GM12878 (cell line): ENCODE measurements around the gene FABP1.

Experiments
- ATF2 ChIP-seq: IDR thresholded peaks from 2 replicates; pipeline ENCODE4 v1.6.1; 2012; ENCODE audit warnings: low read length, inconsistent platforms
- CTCF ChIP-seq, 3 experiments: IDR thresholded peaks in 2 of 3; conservative IDR thresholded peaks in 1 of 3; 2 replicates each; pipeline ENCODE4 v1.5.1; 2011; ENCODE audit warnings: low read depth in 3 of 3, low read length in 3 of 3, mild to moderate bottlenecking in 3 of 3, control low read depth in 2 of 3, moderate library complexity in 2 of 3, inconsistent platforms in 1 of 3, mixed read lengths in 1 of 3; ENCODE audit not compliant: control insufficient read depth in 2 of 3, insufficient read depth in 1 of 3; ENCODE audit errors: extremely low read depth in 1 of 3
- EGR1 ChIP-seq, 2 experiments: IDR thresholded peaks; 1 replicate in 1 of 2; 2 replicates in 1 of 2; pipeline ENCODE4 v1.6.1; 2011 to 2012; ENCODE audit warnings: low read depth in 2 of 2, low read length in 2 of 2, borderline replicate concordance in 1 of 2, mild to moderate bottlenecking in 1 of 2, moderate library complexity in 1 of 2
- ELK1 ChIP-seq: IDR thresholded peaks from 2 replicates; pipeline ENCODE4 v1.6.1; 2012; ENCODE audit warnings: low read depth, low read length, improper control_type of control experiment
- EP300 ChIP-seq, 2 experiments: fragments of 150-350 bp in 1 of 2; IDR thresholded peaks; 2 replicates each; pipeline ENCODE4 v1.6.1; 2011 to 2012; ENCODE audit warnings: low read depth in 2 of 2, low read length in 2 of 2, borderline replicate concordance in 1 of 2, improper control_type of control experiment in 1 of 2, inconsistent platforms in 1 of 2; ENCODE audit not compliant: control insufficient read depth in 1 of 2
- EZH2 ChIP-seq: IDR thresholded peaks from 2 replicates; pipeline ENCODE4 v1.6.1; 2012; ENCODE audit warnings: low read depth, mild to moderate bottlenecking, control low read depth, inconsistent platforms, low read length, borderline replicate concordance; ENCODE audit not compliant: control insufficient read depth
- NFIC ChIP-seq: IDR thresholded peaks from 2 replicates; pipeline ENCODE4 v1.6.1; 2012; ENCODE audit warnings: low read depth, mild to moderate bottlenecking, inconsistent platforms, low read length, moderate library complexity
- NKRF ChIP-seq: fragments of 450-650 bp; conservative IDR thresholded peaks from 2 replicates; pipeline ENCODE4 v1.6.1; 2017; ENCODE audit warnings: mild to moderate bottlenecking, moderate library complexity
- POLR2A ChIP-seq: IDR thresholded peaks from 2 replicates; pipeline ENCODE4 v1.6.1; 2011; ENCODE audit warnings: low read depth, mild to moderate bottlenecking, low read length
- POLR2AphosphoS5 ChIP-seq: IDR thresholded peaks from 2 replicates; pipeline ENCODE4 v1.6.1; 2011; ENCODE audit warnings: mild to moderate bottlenecking, low read length, inconsistent platforms

- no peak for TF ChIP-seq NFIC
- TF ChIP-seq EGR1 (IDR thresholded peaks at IDR 0.05; ENCODE audit: borderline replicate concordance in 1 of 2, low read depth in 2 of 2, low read length in 2 of 2), result no peak
- TF ChIP-seq CTCF (IDR thresholded peaks at IDR 0.05 in 2 of 3, conservative IDR thresholded peaks at IDR 0.05 in 1 of 3; ENCODE audit: control insufficient read depth in 2 of 3, extremely low read depth in 1 of 3, insufficient read depth in 1 of 3, low read depth in 3 of 3, low read length in 3 of 3), result no peak
- TF ChIP-seq EZH2, result no peak
- no peak for TF ChIP-seq POLR2AphosphoS5
- TF ChIP-seq POLR2A, result no peak
- TF ChIP-seq ELK1, result no peak
- no peak for TF ChIP-seq EP300 (IDR thresholded peaks at IDR 0.05; ENCODE audit: borderline replicate concordance in 1 of 2, control insufficient read depth in 1 of 2, low read depth in 2 of 2, low read length in 2 of 2)
- TF ChIP-seq NKRF, result no peak
- no peak for TF ChIP-seq ATF2
These were observed 6.2 kb downstream of the FABP1 start for GRCh38 chr2:88121678-88122077.
